Activated CD8-positive, alpha-beta T cell treated with anti-CD3 and anti-CD28 coated beads for 36 hours (primary cell): ENCODE results near the gene FAM193A. TPM values are rescaled to one million over a fixed set of nuclear protein-coding genes. Genes with fewer than 3 reads are reported as not detected.

Experiments used
- ATAC-seq: fragments of 200-7000 bp; cut with Tn5 transposase; one replicate; pipeline ENCODE4 v1.10.0; 2021; ENCODE audit warnings: mild to moderate bottlenecking, moderate library complexity
- CTCF ChIA-PET: fragments of 350-600 bp; sonication (Branson Sonifier 250); formaldehyde crosslinking; loops from one replicate; lab custom pipeline; 2021; ENCODE audit warnings: antibody characterized with exemption; lab: Charles Lee
- POLR2A ChIA-PET: fragments of 350-600 bp; sonication (Branson Sonifier 250); formaldehyde crosslinking; loops from one replicate; lab custom pipeline; 2021; ENCODE audit warnings: antibody characterized with exemption; lab: Charles Lee
- DNase-seq: peaks from one replicate; pipeline ENCODE4 v3.0.0-alpha.2; 2020
- H3K27ac Mint-ChIP-seq: one replicate; pipeline ENCODE4 v1.8.0; 2021; ENCODE audit warnings: mild to moderate bottlenecking, mixed read lengths
- H3K27me3 Mint-ChIP-seq: one replicate; pipeline ENCODE4 v1.8.0; 2021; ENCODE audit warnings: mixed read lengths
- H3K36me3 Mint-ChIP-seq: one replicate; pipeline ENCODE4 v1.8.0; 2021; ENCODE audit warnings: low read depth, mixed read lengths
- H3K4me1 Mint-ChIP-seq: one replicate; pipeline ENCODE4 v1.8.0; 2021; ENCODE audit warnings: low read depth, mixed read lengths
- H3K4me3 Mint-ChIP-seq: one replicate; pipeline ENCODE4 v1.8.0; 2021; ENCODE audit warnings: mild to moderate bottlenecking, moderate library complexity, mixed read lengths
- H3K9me3 Mint-ChIP-seq: one replicate; pipeline ENCODE4 v1.8.0; 2021; ENCODE audit warnings: mixed read lengths
- intact Hi-C: fragments of 100-400 bp; cut with micrococcal nuclease; formaldehyde crosslinking; loops from one replicate; pipeline ENCODE4 v1.10.0; 2022
- total RNA-seq, 2 experiments: library from RNA; stranded (reverse); gene quantifications; one replicate each; pipeline ENCODE4 v1.2.3, GENCODE V29; 2021
- TF ChIP-seq, protein P1 (sequence below): fragments of 200-600 bp; IDR thresholded peaks from one replicate; pipeline ENCODE4 v1.8.0; 2022; ENCODE audit warnings: antibody characterized with exemption, mild to moderate bottlenecking

Gene FAM193A
- total RNA-seq, 2 experiments from 2014 or later = 22.4 to 22.9 TPM

DNA sequence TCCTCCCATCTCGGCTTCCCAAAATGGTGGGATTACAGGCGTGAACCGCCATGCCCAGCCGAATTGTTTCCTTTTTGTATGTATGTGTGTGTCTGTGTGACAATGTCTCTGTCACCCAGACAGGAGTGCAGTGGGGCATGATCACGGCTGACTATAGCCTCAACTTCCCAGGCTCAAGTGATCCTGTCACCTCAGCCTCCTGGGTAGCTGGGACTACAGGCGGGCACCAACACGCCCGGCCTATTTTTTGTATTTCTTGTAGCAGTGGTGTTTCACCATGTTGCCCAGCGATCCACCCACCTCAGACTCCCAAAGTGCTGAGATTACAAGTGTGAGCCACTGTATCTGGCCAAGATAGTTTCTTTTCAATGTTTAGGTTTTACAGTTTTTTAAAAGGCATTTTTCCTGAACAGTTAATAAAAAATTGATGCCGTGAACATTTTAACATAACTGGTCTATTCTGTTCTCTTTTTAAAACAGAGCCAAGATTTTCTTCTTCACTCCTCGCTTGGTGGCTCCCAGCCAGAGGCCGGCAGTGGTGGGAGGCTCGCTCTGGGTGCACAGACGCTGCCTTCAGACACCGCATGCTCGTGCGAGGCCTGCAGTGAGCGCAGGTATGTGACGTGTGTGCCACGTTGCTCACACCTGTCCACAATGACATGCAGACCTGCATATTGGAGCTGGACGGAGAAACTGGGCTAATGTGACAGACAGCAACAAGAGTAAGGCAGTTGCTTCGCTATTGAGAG lies 88.5 kb downstream of the FAM193A start:
- H3K4me3 Mint-ChIP-seq = no peak overlapping the region
- TF ChIP-seq, protein P1, sequence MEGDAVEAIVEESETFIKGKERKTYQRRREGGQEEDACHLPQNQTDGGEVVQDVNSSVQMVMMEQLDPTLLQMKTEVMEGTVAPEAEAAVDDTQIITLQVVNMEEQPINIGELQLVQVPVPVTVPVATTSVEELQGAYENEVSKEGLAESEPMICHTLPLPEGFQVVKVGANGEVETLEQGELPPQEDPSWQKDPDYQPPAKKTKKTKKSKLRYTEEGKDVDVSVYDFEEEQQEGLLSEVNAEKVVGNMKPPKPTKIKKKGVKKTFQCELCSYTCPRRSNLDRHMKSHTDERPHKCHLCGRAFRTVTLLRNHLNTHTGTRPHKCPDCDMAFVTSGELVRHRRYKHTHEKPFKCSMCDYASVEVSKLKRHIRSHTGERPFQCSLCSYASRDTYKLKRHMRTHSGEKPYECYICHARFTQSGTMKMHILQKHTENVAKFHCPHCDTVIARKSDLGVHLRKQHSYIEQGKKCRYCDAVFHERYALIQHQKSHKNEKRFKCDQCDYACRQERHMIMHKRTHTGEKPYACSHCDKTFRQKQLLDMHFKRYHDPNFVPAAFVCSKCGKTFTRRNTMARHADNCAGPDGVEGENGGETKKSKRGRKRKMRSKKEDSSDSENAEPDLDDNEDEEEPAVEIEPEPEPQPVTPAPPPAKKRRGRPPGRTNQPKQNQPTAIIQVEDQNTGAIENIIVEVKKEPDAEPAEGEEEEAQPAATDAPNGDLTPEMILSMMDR = no peak
- peaks cover 20% of the 10 kb centered on the region for H3K36me3 Mint-ChIP-seq
- no peak for DNase-seq
- intact Hi-C loops = no loop called here
- H3K27me3 Mint-ChIP-seq = no peaks in the 10 kb centered on the region
- CTCF ChIA-PET = interaction anchor here (1.5 kb wide), 1 partner anchor 10 kb away, joined by 3 read pairs; no protein-coding TSS in a partner anchor
- no peak overlapping the region for H3K27ac Mint-ChIP-seq
- no peaks in the 10 kb centered on the region for H3K9me3 Mint-ChIP-seq
- POLR2A ChIA-PET = no interaction called here
- peaks cover 21% of the 10 kb centered on the region for H3K4me1 Mint-ChIP-seq
- no peak for ATAC-seq

GRCh38 chr4:2626231-2626630 lies 89.8 kb downstream of the FAM193A start:
- no peaks in the 10 kb centered on the region for H3K27me3 Mint-ChIP-seq
- no peaks in the 10 kb centered on the region for H3K9me3 Mint-ChIP-seq
- DNase-seq = no peak
- peaks cover 20% of the 10 kb centered on the region for H3K36me3 Mint-ChIP-seq
- ChIA-PET POLR2A (interaction anchor here (1.0 kb wide), 1 partner anchor 89 kb away, joined by 3 read pairs; no protein-coding TSS in a partner anchor), CTCF (interaction anchor here (1.5 kb wide), 1 partner anchor 8 kb away, joined by 3 read pairs; no protein-coding TSS in a partner anchor)
- intact Hi-C loops = no loop called here
- H3K4me1 Mint-ChIP-seq = peaks cover 16% of the 10 kb centered on the region
- TF ChIP-seq, protein P1 = no peak
- no peak for ATAC-seq
- H3K4me3 Mint-ChIP-seq = no peak overlapping the region
- no peak overlapping the region for H3K27ac Mint-ChIP-seq

DNA sequence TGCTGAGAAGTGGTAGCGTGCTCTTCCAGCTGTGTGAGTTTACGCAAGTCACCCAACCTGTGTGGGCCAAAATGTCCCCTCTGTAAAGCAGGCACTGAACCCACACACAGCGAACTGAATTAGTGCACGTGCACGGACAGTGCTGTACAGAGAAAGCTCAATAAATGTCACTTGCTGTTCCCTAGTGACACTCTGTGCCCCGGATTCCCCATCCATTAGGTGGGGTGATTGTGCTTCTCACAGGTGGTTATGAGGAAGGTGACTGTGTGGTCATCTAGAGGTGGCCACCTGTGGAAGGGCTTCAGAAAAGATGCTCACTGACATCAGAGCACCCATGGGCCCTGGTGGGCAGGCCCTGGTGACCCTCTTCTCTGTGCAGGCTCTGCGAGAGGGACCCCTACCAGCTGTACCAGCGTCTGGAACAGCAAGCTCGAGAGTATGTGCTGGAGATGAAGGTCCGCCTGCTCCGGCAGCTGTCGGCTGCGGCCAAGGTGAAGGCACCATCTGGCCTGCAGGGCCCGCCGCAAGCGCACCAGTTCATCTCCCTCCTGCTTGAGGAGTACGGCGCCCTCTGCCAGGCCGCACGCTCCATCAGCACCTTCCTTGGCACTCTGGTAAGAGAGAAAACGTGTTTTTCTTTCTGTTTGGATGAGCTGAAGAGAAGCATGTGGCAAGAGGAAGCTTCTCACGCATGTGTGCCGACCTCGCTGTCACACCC lies 94.3 kb downstream of the FAM193A start:
- POLR2A ChIA-PET = interaction anchor here (0.6 kb wide), 1 partner anchor 105 kb away, joined by 4 read pairs; no protein-coding TSS in a partner anchor
- DNase-seq = peak; percentile 14
- Mint-ChIP-seq H3K4me3 (no peak overlapping the region), H3K27me3 (no peaks in the 10 kb centered on the region), H3K4me1 (no peaks in the 10 kb centered on the region), H3K36me3 (peaks cover 20% of the 10 kb centered on the region), H3K9me3 (no peaks in the 10 kb centered on the region), H3K27ac (no peak overlapping the region)
- TF ChIP-seq, protein P1 = no peak
- intact Hi-C loops = no loop called here
- ATAC-seq = no peak
- CTCF ChIA-PET = interaction anchor here (1.2 kb wide), 1 partner anchor 77 kb away, joined by 4 read pairs; no protein-coding TSS in a partner anchor

DNA sequence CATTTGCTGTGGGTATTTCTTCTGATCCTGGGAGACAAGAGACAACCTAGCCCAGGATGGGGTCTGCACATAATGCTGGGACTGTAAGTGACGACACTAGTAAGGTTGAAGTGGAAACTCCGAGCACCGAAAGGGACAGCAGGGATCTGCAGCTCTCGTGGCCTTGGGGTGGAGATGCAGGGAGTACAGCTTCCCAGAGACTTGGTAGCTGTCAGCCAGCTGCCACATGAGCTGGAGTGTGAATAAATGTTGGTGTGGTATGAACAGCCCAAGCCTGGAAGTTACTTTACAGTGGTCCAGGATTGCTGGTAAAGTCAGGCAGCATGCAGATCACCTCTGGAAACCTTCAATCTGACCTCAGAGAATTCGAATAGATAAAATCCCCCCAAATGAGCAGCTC lies 97.6 kb downstream of the FAM193A start:
- Mint-ChIP-seq H3K4me1 (no peaks in the 10 kb centered on the region), H3K27ac (peak overlapping the region; percentile 1), H3K4me3 (no peak overlapping the region), H3K9me3 (no peaks in the 10 kb centered on the region), H3K27me3 (no peaks in the 10 kb centered on the region), H3K36me3 (peaks cover 14% of the 10 kb centered on the region)
- ChIA-PET POLR2A (no interaction called here), CTCF (interaction anchor here (0.6 to 1.4 kb wide), 2 partner anchors 8 to 123 kb away, joined by 3 read pairs; no protein-coding TSS in a partner anchor)
- DNase-seq = no peak
- intact Hi-C loops = no loop called here
- TF ChIP-seq, protein P1 = no peak
- no peak for ATAC-seq
